SKM-1 treated with dmso at 0.1 percent for 144 hours (cell line): ENCODE measurements around the gene NEURL1B.

ENCODE experiments used
- DNase-seq: peaks from one replicate; lab custom pipeline; 2025; ENCODE audit not compliant: unreplicated experiment; lab: John Stamatoyannopoulos, UW

The NEURL1B gene

GRCh38 chr5:172632346-172633092 lies 8.5 kb upstream of the NEURL1B start:
- DNase-seq, result no peak

GRCh38 chr5:172633403-172633970 lies 7.6 kb upstream of the NEURL1B start:
- no peak for DNase-seq

GRCh38 chr5:172634106-172634899 lies 6.8 kb upstream of the NEURL1B start:
- DNase-seq, result no peak

- DNase-seq, result no peak
Measured at GRCh38 chr5:172635038-172635437, 6.0 kb upstream of the NEURL1B start.

GRCh38 chr5:172636279-172637050 lies 4.6 kb upstream of the NEURL1B start:
- no peak for DNase-seq

GRCh38 chr5:172637110-172637580 lies 3.9 kb upstream of the NEURL1B start:
- DNase-seq, result no peak

- DNase-seq, result no peak
Measured at GRCh38 chr5:172637740-172638139, 3.3 kb upstream of the NEURL1B start.

- no peak for DNase-seq
Measured at GRCh38 chr5:172638209-172638768, 2.8 kb upstream of the NEURL1B start.

GRCh38 chr5:172640139-172640538 lies 924 bp upstream of the NEURL1B start:
- DNase-seq, result no peak

- DNase-seq, result no peak
Measured at GRCh38 chr5:172641359-172642050, 442 bp downstream of the NEURL1B start.

GRCh38 chr5:172642051-172642409 lies 967 bp downstream of the NEURL1B start:
- no peak for DNase-seq

GRCh38 chr5:172642486-172642885 lies 1.4 kb downstream of the NEURL1B start:
- DNase-seq, result no peak

- no peak for DNase-seq
Measured at GRCh38 chr5:172642926-172643871, 2.1 kb downstream of the NEURL1B start.

- no peak for DNase-seq
Measured at GRCh38 chr5:172644266-172644665, 3.2 kb downstream of the NEURL1B start.

GRCh38 chr5:172644711-172645110 lies 3.6 kb downstream of the NEURL1B start:
- DNase-seq, result no peak

- DNase-seq, result no peak
Measured at GRCh38 chr5:172645271-172646055, 4.4 kb downstream of the NEURL1B start.

- DNase-seq, result no peak
Measured at GRCh38 chr5:172646716-172647285, 5.7 kb downstream of the NEURL1B start.
